GM19099 (cell line): Measurements from ENCODE around the gene CARD14.

Experiments
- POLR2A ChIP-seq: IDR thresholded peaks from 3 replicates; pipeline ENCODE4 v1.6.1; 2011; ENCODE audit warnings: low read depth; ENCODE audit not compliant: insufficient read length; ENCODE audit errors: extremely low read depth

Gene CARD14

DNA sequence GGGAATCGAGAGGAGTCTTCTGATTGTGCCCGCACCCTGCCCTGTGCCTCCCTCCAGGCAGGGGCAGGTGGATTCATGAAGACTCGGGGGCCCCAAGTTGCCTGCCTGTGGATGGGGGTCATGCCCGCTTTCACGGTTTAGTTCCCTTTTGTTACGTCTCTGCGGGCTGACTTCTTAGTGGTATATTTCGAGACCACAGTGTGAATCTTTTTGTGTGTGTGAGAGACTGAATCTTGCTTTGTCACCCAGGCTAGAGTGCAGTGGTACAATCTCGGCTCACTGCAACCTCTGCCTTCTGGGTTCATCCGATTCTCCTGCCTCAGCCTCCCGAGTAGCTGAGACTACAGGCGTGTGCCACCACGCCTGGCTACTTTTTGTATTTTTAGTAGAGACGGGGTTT is 72.7 kb downstream of the CARD14 start:
- TF ChIP-seq POLR2A: no peak

DNA sequence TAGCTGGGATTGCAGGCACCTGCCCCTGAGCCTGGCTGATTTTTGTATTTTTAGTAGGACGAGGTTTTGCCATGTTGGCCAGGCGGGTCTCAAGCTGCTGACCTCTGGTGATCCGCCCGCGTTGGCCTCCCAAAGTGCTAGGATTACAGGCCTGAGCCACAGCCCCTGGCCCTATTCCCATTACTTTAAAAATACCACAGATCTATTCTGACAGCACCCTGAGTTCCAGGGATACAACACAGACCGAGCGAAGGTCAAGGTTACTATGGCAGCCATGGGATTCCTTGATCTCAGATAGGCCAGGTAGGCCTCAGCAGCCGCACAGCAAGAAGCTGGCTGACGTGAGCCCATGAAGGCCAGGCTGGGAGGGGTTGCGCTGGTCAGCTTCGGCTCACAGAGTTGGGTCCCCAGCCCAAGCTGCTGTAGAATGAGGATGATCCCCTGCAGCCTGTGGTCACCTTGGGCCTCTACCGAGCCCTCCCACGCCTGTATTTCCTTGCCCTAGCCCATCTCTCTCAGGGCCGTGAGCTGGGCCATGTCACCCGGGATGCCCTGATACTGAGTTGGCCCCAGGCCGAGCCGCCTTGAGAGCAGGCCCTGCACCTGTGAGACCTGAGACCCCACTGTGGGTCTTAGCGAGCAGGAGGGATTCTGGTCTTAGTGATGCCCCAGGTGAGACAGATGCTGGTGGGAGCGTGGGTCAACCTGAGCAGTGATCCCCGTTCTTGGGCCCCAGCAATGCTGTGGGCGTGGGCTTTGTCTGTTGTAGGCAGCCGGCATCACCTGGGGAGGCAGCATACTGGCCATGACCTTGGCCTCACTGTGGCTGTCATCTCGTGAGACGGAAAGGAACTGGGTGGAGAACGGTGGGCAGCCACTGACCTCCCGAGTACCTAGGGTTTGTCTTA is 74.0 kb downstream of the CARD14 start:
- TF ChIP-seq POLR2A: no peak

DNA sequence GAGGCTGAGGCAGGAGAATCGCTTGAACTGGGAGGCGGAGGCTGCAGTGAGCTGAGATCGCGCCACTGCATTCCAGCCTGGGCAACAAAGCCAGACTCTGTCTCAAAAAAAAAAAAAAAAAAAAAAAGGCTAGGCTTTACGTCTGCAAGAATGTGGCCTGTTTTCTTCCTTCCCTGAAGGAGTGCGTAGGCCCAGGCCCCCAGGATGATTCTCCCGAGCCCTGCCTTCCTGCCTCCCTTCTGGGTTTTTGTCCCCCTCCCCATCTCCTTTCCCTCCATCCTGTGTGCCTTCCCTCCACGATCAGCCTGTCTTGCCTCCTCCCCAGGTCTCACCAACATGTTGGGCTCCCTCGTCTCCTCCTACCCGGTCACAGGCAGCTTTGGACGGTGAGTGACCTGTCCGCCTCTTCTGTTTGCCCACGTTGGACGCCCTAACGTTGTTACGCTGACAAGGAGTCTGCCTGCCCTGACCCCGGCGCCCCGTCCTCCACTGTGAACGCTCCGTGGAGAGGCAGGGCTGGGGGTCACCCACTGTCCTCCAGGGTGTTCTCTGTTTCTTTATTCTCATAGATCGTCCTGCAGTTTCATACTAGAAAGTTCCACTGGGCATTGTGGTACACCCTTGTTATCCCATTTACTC is 75.2 kb downstream of the CARD14 start:
- no peak for TF ChIP-seq POLR2A

DNA sequence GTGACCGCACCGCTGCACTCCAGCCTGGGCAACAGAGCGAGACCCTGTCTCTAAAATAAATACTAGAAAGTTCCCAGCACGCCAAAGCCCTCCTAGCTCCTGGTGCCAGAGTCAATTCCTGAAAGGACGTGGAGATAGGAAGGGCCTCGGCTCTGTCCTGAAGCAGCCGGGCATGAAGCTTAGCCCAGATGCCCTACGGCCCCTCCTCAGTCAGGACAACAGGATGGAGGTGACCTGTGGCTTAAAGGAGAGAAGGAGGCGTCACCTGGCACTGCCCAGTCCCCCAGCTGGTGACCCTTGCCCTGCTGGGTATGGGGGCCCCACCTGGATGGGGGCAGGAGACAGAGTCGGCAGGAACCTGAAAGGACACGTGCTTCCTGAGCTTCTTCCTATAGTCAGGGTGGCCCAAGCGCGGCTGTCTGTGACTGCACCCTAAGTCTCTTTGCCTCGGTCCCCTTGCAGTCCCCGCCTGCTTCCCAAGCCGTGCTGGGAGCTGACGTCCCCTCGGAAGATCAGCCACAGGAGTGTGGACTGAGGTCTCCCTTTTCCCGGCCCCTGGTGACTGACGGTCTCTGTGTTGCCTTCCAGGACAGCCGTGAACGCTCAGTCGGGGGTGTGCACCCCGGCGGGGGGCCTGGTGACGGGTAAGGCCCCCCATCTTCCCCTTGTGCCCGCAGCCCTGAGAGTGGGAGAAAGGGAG is 75.9 kb downstream of the CARD14 start:
- TF ChIP-seq POLR2A: no peak

DNA sequence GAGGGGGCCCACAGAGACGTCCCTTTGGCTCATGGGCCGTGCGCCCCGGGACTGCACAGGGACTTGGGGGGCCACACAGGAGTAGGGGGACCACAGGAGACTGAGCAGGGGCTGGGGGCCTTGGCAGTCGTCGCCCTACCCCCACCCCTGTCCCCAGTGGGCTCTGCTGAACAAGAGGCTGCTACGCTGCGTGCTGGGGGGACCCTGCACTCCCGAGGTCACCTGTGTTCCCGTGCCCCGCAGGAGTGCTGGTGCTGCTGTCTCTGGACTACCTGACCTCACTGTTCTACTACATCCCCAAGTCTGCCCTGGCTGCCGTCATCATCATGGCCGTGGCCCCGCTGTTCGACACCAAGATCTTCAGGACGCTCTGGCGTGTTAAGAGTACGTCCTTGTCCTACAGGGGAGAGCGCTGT is 76.4 kb downstream of the CARD14 start:
- TF ChIP-seq POLR2A: no peak

DNA sequence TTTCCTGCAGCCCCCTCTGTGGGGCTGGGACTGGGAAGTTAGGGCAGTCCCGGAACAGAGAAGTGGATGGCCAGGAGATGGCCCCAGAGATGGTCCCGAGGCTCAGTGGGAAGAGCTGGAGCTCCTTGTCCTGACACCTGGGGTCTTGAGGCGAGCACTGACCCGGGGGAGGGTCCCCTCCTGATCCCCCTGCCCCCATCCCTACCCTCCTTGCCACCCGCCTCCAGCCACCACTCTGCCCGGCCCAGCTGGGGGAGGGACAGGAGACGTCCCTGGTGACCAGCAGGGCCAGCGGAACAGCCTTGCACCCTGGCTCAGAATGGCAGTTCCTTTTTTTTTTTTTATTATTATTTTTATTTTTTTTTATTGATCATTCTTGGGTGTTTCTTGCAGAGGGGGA is 76.9 kb downstream of the CARD14 start:
- TF ChIP-seq POLR2A: no peak

DNA sequence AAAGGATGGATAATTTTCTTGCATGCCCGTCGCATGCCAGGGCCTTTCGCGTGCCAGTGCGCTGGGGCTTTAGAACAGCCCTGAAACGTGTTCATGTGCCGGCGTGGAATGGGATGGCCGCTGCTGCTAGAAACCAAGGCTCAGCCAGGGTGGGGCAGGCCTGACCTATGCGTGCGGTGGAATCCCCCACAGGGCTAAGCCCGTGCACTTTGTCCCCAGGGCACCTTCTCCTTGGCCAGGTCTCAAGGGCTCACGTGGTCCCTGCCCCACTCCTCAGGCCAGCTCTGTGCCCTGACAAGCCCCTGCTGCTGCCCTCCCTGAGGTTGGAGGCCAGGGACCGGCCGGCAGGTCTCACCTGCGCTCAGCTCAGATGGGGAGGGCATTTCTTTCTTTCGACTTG is 77.7 kb downstream of the CARD14 start:
- no peak for TF ChIP-seq POLR2A

DNA sequence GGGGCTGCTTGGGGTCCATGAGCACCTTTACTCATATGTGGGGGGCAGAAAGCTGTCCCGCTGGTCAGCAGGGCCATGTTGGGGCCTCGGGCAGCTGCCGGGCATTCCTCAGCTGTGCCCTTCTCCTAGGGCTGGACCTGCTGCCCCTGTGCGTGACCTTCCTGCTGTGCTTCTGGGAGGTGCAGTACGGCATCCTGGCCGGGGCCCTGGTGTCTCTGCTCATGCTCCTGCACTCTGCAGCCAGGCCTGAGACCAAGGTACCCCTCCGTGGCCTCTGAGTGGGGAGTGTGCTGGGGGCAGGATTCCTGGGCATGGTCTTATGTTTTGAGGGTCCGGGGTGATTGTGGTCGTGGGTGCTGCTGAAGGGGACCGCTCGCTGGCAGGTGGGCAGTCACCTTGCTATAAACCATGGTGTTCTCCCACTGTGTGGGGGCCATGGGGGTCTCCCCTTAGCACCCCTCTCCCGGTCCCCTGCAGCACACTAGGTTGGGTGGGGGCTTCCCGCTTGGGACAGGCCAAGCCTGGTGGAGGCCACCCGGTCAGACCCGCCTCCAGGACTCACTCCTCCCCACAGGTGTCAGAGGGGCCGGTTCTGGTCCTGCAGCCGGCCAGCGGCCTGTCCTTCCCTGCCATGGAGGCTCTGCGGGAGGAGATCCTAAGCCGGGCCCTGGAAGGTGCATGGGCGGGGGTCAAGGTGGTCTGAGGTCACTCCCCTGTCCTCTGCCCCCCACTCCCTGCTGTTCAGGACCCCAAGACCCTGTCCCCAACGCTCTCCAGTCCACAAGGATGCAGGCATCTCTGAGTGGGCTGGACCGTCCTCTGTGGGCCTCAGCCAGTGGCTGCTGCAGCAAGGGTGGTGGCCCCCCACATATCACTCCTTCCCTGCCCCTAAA is 78.4 kb downstream of the CARD14 start:
- TF ChIP-seq POLR2A: no peak

DNA sequence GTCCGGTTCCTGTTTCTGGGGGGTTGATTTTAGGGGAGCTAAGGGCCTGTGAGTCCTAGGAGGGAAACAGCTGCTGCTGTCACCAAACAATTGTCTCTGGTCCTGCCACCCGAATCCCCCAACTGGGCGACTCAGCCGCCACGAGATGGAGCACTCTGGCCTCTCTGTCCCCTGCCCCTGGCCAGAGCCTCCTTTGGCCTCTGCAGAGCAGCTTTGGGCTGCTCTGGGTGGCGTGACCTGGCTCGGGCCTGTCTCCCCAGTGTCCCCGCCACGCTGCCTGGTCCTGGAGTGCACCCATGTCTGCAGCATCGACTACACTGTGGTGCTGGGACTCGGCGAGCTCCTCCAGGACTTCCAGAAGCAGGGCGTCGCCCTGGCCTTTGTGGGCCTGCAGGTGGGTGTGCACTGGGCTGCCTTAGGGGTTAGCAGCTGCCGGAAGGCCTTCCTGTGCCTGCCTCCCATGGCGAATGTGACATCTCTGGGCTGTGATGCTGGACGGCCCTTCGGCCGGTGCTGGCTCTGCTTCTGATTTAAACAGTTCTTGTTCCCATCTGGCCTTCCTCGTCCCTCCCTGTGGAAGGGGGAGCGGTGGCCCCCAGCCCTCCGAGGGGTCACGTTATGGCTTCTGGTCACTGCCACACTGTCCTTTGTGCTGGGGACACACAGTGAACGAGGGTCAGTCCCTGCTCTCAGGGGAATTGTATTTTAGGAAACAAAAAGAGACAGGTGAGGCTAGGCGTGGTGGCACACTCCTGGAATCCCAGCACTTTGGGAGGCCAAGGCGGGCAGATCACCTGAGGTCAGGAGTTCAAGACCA is 79.3 kb downstream of the CARD14 start:
- no peak for TF ChIP-seq POLR2A

DNA sequence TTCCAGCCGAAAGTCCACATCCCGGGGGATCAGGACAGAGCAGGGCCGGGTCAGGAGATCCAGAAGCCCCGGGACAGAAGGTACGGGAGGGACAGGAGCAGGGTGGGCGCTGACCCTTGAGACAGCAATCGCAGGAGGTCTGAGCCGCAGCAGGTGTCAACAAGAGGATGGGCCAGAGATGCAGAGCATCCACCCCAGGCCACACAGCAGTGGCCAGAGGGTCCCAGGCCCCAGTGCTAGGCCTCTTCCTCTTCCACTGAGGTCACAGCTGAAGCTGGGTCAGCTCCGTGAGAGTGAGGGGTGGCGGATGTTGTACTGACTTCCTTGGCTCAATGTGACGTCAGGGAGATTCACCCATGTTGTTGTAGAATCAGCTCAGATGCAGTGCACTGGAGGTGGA is 82.1 kb downstream of the CARD14 start:
- TF ChIP-seq POLR2A: no peak

DNA sequence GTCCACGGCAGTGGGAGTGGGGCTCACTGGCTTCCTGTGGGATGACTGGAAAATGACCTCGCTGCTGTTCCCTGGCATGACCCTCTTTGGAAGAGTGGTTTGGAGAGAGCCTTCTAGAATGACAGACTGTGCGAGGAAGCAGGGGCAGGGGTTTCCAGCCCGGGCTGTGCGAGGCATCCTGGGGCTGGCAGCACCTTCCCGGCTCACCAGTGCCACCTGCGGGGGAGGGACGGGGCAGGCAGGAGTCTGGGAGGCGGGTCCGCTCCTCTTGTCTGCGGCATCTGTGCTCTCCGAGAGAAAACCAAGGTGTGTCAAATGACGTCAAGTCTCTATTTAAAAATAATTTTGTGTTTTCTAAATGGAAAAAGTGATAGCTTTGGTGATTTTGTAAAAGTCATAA is 83.0 kb downstream of the CARD14 start:
- TF ChIP-seq POLR2A: no peak

DNA sequence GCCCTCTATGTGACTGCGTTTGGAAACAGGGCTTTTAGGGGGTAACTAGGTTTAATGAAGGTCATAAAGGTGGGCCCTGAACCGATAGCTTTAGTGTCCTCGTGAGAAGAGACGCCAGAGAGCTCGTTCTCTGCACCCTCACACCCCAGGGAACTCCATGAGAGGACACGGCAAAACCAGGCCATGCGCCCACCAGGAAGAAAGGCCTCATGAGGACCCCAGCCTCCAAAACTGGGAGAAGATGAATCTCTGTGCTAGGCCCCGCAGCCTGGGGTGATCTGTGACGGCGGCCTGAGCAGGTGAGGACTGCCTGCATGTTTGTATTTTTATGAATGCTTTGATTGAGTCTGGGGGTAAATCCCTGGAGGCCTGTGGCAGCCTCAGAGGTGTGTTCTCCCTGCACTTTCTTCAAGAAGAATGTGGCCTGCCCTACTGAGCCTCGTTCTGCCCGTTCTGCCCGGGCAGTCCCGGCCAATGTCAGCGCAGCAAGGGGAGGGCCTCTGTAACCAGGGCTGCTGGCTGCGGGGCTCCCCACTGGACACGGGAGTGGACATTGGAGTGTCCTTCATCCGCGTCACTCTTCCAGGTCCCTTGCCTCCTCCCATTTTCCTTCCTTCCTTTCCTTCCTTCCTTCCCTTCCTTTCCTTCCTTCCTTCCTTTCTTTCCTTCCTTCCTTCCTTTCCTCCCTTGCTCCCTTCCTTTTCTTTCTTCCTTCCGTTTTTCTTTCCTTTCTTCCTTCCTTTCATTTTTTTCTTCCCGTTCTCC is 84.0 kb downstream of the CARD14 start:
- TF ChIP-seq POLR2A: no peak
